ENCODE results near the gene PRSS27. TPM values are rescaled to one million over a fixed set of nuclear protein-coding genes. Genes with fewer than 3 reads are reported as not detected.

Gene PRSS27
- total and polyA plus RNA-seq, 2 of the 8 experiments (the other 6 are each of a cell fraction or from before 2014, with no cell fraction given), result 1.3 to 7.5 TPM

- TF ChIP-seq CHD7 (IDR thresholded peaks at IDR 0.05; ENCODE audit: insufficient replicate concordance, low read length), result no peak
- no peak for TF ChIP-seq RFX5 (IDR thresholded peaks at IDR 0.05; ENCODE audit: borderline replicate concordance, low read depth, low read length)
- no peak for TF ChIP-seq ZNF274 (IDR thresholded peaks at IDR 0.05; ENCODE audit: borderline replicate concordance, extremely low read depth, low read length)
- TF ChIP-seq TCF12 (IDR thresholded peaks at IDR 0.05; ENCODE audit: low read depth, low read length), result no peak
- no peak for TF ChIP-seq CTBP2 (IDR thresholded peaks at IDR 0.05; ENCODE audit: borderline replicate concordance, insufficient read depth, insufficient read length, low read length)
- TF ChIP-seq POLR2AphosphoS5 (IDR thresholded peaks at IDR 0.05; ENCODE audit: low read depth, low read length), result no peak
- TF ChIP-seq CBX5 (IDR thresholded peaks at IDR 0.05; ENCODE audit: low read depth, low read length), result no peak
- no peak for TF ChIP-seq SRF (IDR thresholded peaks at IDR 0.05; ENCODE audit: low read depth, low read length)
- no peak for TF ChIP-seq JUN (IDR thresholded peaks at IDR 0.05; ENCODE audit: low read depth, low read length)
- no peak for TF ChIP-seq EGR1 (IDR thresholded peaks at IDR 0.05; ENCODE audit: borderline replicate concordance, low read depth, low read length)
- TF ChIP-seq BCL11A (IDR thresholded peaks at IDR 0.05; ENCODE audit: low read depth in 2 of 2, low read length in 2 of 2), result no peak
Observed at GRCh38 chr16:2689968-2690801, 29.8 kb downstream of the PRSS27 start (continued).
